Stimulated activated CD4-positive, alpha-beta T cell treated with anti-CD3 and anti-CD28 coated beads, Interleukin-4, amount 100 ng/mL, for 48 hours (primary cell): ENCODE results near the gene NAT10.

Source experiments
- DNase-seq, 2 donors: peaks; one replicate each; pipeline ENCODE4 v3.0.0-alpha.2; 2020; ENCODE audit warnings: low read depth in 2 of 2

Gene NAT10

GRCh38 chr11:34188181-34188580, 82.8 kb downstream of the NAT10 start:
- DNase-seq, result no peak

- DNase-seq, result no peak
Measured at GRCh38 chr11:34189191-34189590, 83.8 kb downstream of the NAT10 start.

GRCh38 chr11:34190192-34191139, 85.0 kb downstream of the NAT10 start:
- DNase-seq, result no peak

- no peak for DNase-seq
Measured at GRCh38 chr11:34191578-34191977, 86.1 kb downstream of the NAT10 start.

- DNase-seq, result no peak
Measured at GRCh38 chr11:34192481-34193401, 87.3 kb downstream of the NAT10 start.

- DNase-seq, result no peak
Measured at GRCh38 chr11:34194576-34195335, 89.3 kb downstream of the NAT10 start.
